Loucy (cell line): ENCODE measurements around the gene C9orf85.

Source experiments
- H2AFZ ChIP-seq: fragments of 200-600 bp; sonication (generic); 2 replicates; pipeline ENCODE4 v1.6.0; 2016; ENCODE audit warnings: antibody characterized with exemption, mild to moderate bottlenecking, low read length, moderate library complexity
- H3F3A ChIP-seq: fragments of 200-600 bp; 2 replicates; pipeline ENCODE4 v1.6.0; 2016; ENCODE audit warnings: antibody characterized with exemption, low read depth, mild to moderate bottlenecking
- H3K27me3 ChIP-seq: fragments of 200-600 bp; sonication (generic); 2 replicates; pipeline ENCODE4 v1.6.1; 2014; ENCODE audit warnings: low read length, mild to moderate bottlenecking; ENCODE audit not compliant: insufficient read depth, poor library complexity, severe bottlenecking
- H3K36me3 ChIP-seq: fragments of 200-600 bp; sonication (generic); 2 replicates; pipeline ENCODE4 v1.6.1; 2016; ENCODE audit warnings: low read length; ENCODE audit not compliant: insufficient read depth
- H3K4me1 ChIP-seq: fragments of 200-600 bp; sonication (generic); 2 replicates; pipeline ENCODE4 v1.5.1; 2014; ENCODE audit warnings: low read length, mild to moderate bottlenecking; ENCODE audit not compliant: insufficient read depth, poor library complexity, severe bottlenecking
- H3K4me2 ChIP-seq: fragments of 200-600 bp; sonication (generic); 2 replicates; pipeline ENCODE4 v1.6.0; 2014; ENCODE audit warnings: antibody characterized with exemption, low read length, low read depth, mild to moderate bottlenecking; ENCODE audit not compliant: poor library complexity, severe bottlenecking
- H3K4me3 ChIP-seq: fragments of 200-600 bp; sonication (generic); 2 replicates; pipeline ENCODE4 v1.5.1; 2014; ENCODE audit warnings: low read length, mild to moderate bottlenecking, mixed read lengths; ENCODE audit not compliant: poor library complexity, severe bottlenecking
- H3K79me2 ChIP-seq: fragments of 200-600 bp; sonication (generic); 2 replicates; pipeline ENCODE4 v1.6.1; 2014; ENCODE audit warnings: low read length; ENCODE audit not compliant: insufficient read depth
- H3K9ac ChIP-seq: fragments of 200-600 bp; sonication (generic); 2 replicates; pipeline ENCODE4 v1.6.0; 2014; ENCODE audit warnings: mild to moderate bottlenecking, low read depth, low read length, moderate library complexity; ENCODE audit not compliant: poor library complexity, severe bottlenecking
- H3K9me2 ChIP-seq: fragments of 200-600 bp; sonication (generic); replicated peaks from 2 replicates; pipeline ENCODE4 v1.6.1; 2016; ENCODE audit warnings: low read depth, low read length, mixed read lengths
- H3K9me3 ChIP-seq: fragments of 200-600 bp; sonication (generic); 2 replicates; pipeline ENCODE4 v1.6.1; 2014; ENCODE audit warnings: mild to moderate bottlenecking, antibody characterized with exemption, low read length, low read depth; ENCODE audit not compliant: insufficient read depth
- H4K20me1 ChIP-seq: fragments of 200-600 bp; sonication (generic); 2 replicates; pipeline ENCODE4 v1.6.0; 2014; ENCODE audit warnings: antibody characterized with exemption, low read length, mild to moderate bottlenecking; ENCODE audit not compliant: insufficient read depth, poor library complexity, severe bottlenecking
- CTCF ChIP-seq: fragments of 200-600 bp; sonication (generic); conservative IDR thresholded peaks from 2 replicates; pipeline ENCODE4 v1.5.1; 2014; ENCODE audit warnings: mild to moderate bottlenecking, antibody characterized with exemption, low read length
- EZH2phosphoT487 ChIP-seq: fragments of 200-600 bp; IDR thresholded peaks from 2 replicates; pipeline ENCODE4 v1.6.1; 2018; ENCODE audit warnings: antibody characterized with exemption, mild to moderate bottlenecking, moderate library complexity, borderline replicate concordance

The C9orf85 gene

DNA sequence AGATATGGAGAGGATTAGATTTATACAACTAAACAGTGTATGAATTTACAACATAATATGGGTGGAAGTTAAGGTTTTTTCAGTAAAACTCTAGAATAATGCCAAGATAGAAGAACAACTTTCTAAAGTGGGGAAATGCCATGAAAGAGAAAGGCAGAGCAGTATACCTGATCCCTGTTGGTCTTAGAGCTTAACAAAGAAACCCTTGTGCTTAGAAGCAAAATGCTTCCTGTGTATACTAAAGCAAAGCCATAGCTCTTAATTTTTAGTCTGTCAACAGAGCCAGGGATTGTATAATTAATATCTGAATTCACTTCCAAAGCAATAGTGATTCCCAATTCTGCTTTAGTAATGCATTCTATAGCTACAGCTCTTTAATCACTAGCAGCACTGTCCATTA, 14.4 kb downstream of the C9orf85 start:
- Histone ChIP-seq H3K4me2 (no peak overlapping the region), H2AFZ (no peak overlapping the region), H3K9me2 (no peaks in the 10 kb centered on the region), H3K79me2 (peaks cover 44% of the 10 kb centered on the region), H4K20me1 (no peaks in the 10 kb centered on the region), H3F3A (no peaks in the 10 kb centered on the region), H3K36me3 (no peaks in the 10 kb centered on the region; the same call in 1 of the 2 replicates), H3K9ac (no peak overlapping the region), H3K4me1 (peaks cover 4% of the 10 kb centered on the region), H3K9me3 (no peaks in the 10 kb centered on the region), H3K27me3 (no peaks in the 10 kb centered on the region), H3K4me3 (no peak overlapping the region)
- TF ChIP-seq CTCF, result no peak
- TF ChIP-seq EZH2phosphoT487, result no peak

DNA sequence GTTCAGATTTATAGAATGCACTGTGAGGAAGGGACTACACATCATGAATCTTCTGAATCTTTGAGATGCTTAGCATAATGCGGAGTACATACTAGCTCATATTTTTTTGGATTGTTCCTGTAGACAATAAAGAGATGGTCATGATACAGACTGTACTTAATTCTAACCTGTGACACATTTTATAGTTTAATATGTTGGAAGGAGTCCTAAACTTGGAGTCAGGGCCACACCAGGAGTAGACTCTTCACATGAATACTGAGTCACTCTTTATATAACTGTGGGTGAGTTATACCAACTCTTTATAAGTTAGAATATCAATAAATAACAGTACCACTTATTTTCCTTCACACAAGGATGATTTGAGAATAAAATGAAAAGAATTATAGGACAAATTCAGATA, 16.9 kb downstream of the C9orf85 start:
- Histone ChIP-seq H3K4me2 (no peak overlapping the region), H3K4me3 (no peak overlapping the region), H4K20me1 (peaks cover 3% of the 10 kb centered on the region), H3K9me3 (no peaks in the 10 kb centered on the region), H3K79me2 (peaks cover 35% of the 10 kb centered on the region; the same call in 1 of the 2 replicates), H3K27me3 (no peaks in the 10 kb centered on the region), H2AFZ (no peak overlapping the region), H3K9ac (no peak overlapping the region), H3K9me2 (no peaks in the 10 kb centered on the region), H3K4me1 (peaks cover 4% of the 10 kb centered on the region), H3F3A (no peaks in the 10 kb centered on the region), H3K36me3 (no peaks in the 10 kb centered on the region)
- TF ChIP-seq EZH2phosphoT487 (no peak), CTCF (no peak)

- Histone ChIP-seq H3K36me3 (no peaks in the 10 kb centered on the region), H2AFZ (no peak overlapping the region), H3F3A (no peaks in the 10 kb centered on the region), H3K9me3 (no peaks in the 10 kb centered on the region), H3K4me2 (no peak overlapping the region), H3K9ac (no peak overlapping the region), H3K9me2 (no peaks in the 10 kb centered on the region), H3K27me3 (no peaks in the 10 kb centered on the region), H3K4me3 (no peak overlapping the region), H4K20me1 (peaks cover 3% of the 10 kb centered on the region), H3K79me2 (peaks cover 38% of the 10 kb centered on the region; the same call in 1 of the 2 replicates), H3K4me1 (peaks cover 4% of the 10 kb centered on the region)
- TF ChIP-seq CTCF, result no peak
- no peak for TF ChIP-seq EZH2phosphoT487
These were observed 17.4 kb downstream of the C9orf85 start for GRCh38 chr9:71928806-71929205.
